MG63 (cell line): ENCODE results near the gene PSPN. TPM values are rescaled to one million over a fixed set of nuclear protein-coding genes. Genes with fewer than 3 reads are reported as not detected.
A peak's percentile ranks its signal among the peaks of the same experiment; 100 is the strongest.

Experiments
- DNase-seq: peaks from one replicate; pipeline ENCODE4 v3.0.0-alpha.2; 2020
- H3K27me3 ChIP-seq: fragments of 250-450 bp; sonication (Bioruptor Pico); 2 replicates; pipeline ENCODE4 v1.5.1; 2020; ENCODE audit warnings: mild to moderate bottlenecking, moderate library complexity
- H3K36me3 ChIP-seq: fragments of 250-450 bp; sonication (Bioruptor Pico); 2 replicates; pipeline ENCODE4 v1.5.1; 2020; ENCODE audit warnings: mild to moderate bottlenecking, moderate library complexity
- H3K4me3 ChIP-seq: fragments of 250-450 bp; sonication (Bioruptor Pico); 2 replicates; pipeline ENCODE4 v1.5.1; 2020; ENCODE audit warnings: mild to moderate bottlenecking, moderate library complexity
- H3K9me3 ChIP-seq: fragments of 250-450 bp; sonication (Bioruptor Pico); 2 replicates; pipeline ENCODE4 v1.5.1; 2020; ENCODE audit warnings: mild to moderate bottlenecking, moderate library complexity
- total RNA-seq: library from RNA; depleted of rRNA; stranded (reverse); fragments of >200 nt; shearing (Covaris generic); gene quantifications from 2 replicates; pipeline ENCODE4 v1.2.3, GENCODE V29; 2014; ENCODE audit warnings: low replicate concordance; rRNA removed

Gene PSPN
- 0.35 and 0.49 TPM in 2 replicates for total RNA-seq

- no peaks in the 10 kb centered on the region for H3K27me3 ChIP-seq
- no peak within 1 kb of the TSS for H3K4me3 ChIP-seq
- no peaks in the 10 kb centered on the region; the same call in 1 of the 2 replicates for H3K36me3 ChIP-seq
- no peaks in the 10 kb centered on the region for H3K9me3 ChIP-seq
- DNase-seq = no peak
Measured at GRCh38 chr19:6375411-6376010, at the start of gene PSPN. Gene PSPN, minus strand, starts transcription at chr19:6375933. Its CDS starts 84 bp downstream, at chr19:6375849.

GRCh38 chr19:6424939-6425731 lies 49.4 kb upstream of the PSPN start:
- H3K27me3 ChIP-seq = no peaks in the 10 kb centered on the region
- H3K4me3 ChIP-seq = peak overlapping the region; percentile 30; the same call in 1 of the 2 replicates
- 0 out of 2 replicates have a peak, but pooled peaks cover 3% of the 10 kb centered on the region for H3K9me3 ChIP-seq
- peaks cover 15% of the 10 kb centered on the region for H3K36me3 ChIP-seq
- DNase-seq = peak; percentile 98

GRCh38 chr19:6424195-6424938 lies 48.6 kb upstream of the PSPN start, which contains the start of gene KHSRP:
Gene KHSRP, minus strand, starts transcription at chr19:6424811. Its CDS starts 110 bp downstream, at chr19:6424701.
- Histone ChIP-seq H3K4me3 (peak within 1 kb of the TSS; percentile 68), H3K27me3 (no peaks in the 10 kb centered on the region), H3K9me3 (0 out of 2 replicates have a peak, but pooled peaks cover 3% of the 10 kb centered on the region), H3K36me3 (peaks cover 21% of the 10 kb centered on the region)
- DNase-seq = peak; percentile 13

GRCh38 chr19:6423499-6424194 lies 47.9 kb upstream of the PSPN start:
- peak overlapping the region; percentile 68 for H3K4me3 ChIP-seq
- peaks cover 21% of the 10 kb centered on the region for H3K36me3 ChIP-seq
- DNase-seq = peak; percentile 37
- 0 out of 2 replicates have a peak, but pooled peaks cover 3% of the 10 kb centered on the region for H3K9me3 ChIP-seq
- H3K27me3 ChIP-seq = no peaks in the 10 kb centered on the region

- Histone ChIP-seq H3K9me3 (0 out of 2 replicates have a peak, but pooled peaks cover 3% of the 10 kb centered on the region), H3K27me3 (no peaks in the 10 kb centered on the region), H3K4me3 (no peak overlapping the region), H3K36me3 (peaks cover 37% of the 10 kb centered on the region)
- no peak for DNase-seq
Measured at GRCh38 chr19:6421075-6422014, 45.6 kb upstream of the PSPN start.

- Histone ChIP-seq H3K4me3 (no peak overlapping the region), H3K27me3 (no peaks in the 10 kb centered on the region), H3K9me3 (no peaks in the 10 kb centered on the region), H3K36me3 (peaks cover 42% of the 10 kb centered on the region)
- DNase-seq = no peak
Measured at GRCh38 chr19:6418562-6418932, 42.8 kb upstream of the PSPN start.

GRCh38 chr19:6417713-6418561 lies 42.2 kb upstream of the PSPN start:
- no peak for DNase-seq

GRCh38 chr19:6416658-6417405 lies 41.1 kb upstream of the PSPN start:
- Histone ChIP-seq H3K4me3 (no peak overlapping the region), H3K36me3 (peaks cover 35% of the 10 kb centered on the region), H3K27me3 (no peaks in the 10 kb centered on the region), H3K9me3 (no peaks in the 10 kb centered on the region)
- no peak for DNase-seq

More at GRCh38 chr19:6417713-6418561, 42.2 kb upstream of the PSPN start:
- Histone ChIP-seq H3K36me3 (peaks cover 42% of the 10 kb centered on the region), H3K9me3 (no peaks in the 10 kb centered on the region), H3K4me3 (no peak overlapping the region), H3K27me3 (no peaks in the 10 kb centered on the region)

GRCh38 chr19:6415591-6416190 lies 40.0 kb upstream of the PSPN start:
- Histone ChIP-seq H3K4me3 (no peak overlapping the region), H3K9me3 (no peaks in the 10 kb centered on the region), H3K36me3 (peaks cover 31% of the 10 kb centered on the region), H3K27me3 (no peaks in the 10 kb centered on the region)
- no peak for DNase-seq

GRCh38 chr19:6414793-6415590 lies 39.3 kb upstream of the PSPN start:
- Histone ChIP-seq H3K9me3 (no peaks in the 10 kb centered on the region), H3K27me3 (no peaks in the 10 kb centered on the region), H3K36me3 (peaks cover 26% of the 10 kb centered on the region), H3K4me3 (no peak overlapping the region)
- no peak for DNase-seq

GRCh38 chr19:6413721-6414643 lies 38.2 kb upstream of the PSPN start:
- H3K36me3 ChIP-seq = peaks cover 21% of the 10 kb centered on the region
- H3K4me3 ChIP-seq = no peak overlapping the region
- DNase-seq = no peak
- H3K9me3 ChIP-seq = no peaks in the 10 kb centered on the region
- no peaks in the 10 kb centered on the region for H3K27me3 ChIP-seq

GRCh38 chr19:6413291-6413690 lies 37.6 kb upstream of the PSPN start:
- H3K36me3 ChIP-seq = peaks cover 19% of the 10 kb centered on the region
- no peak for DNase-seq
- H3K4me3 ChIP-seq = no peak overlapping the region
- H3K9me3 ChIP-seq = no peaks in the 10 kb centered on the region
- H3K27me3 ChIP-seq = no peaks in the 10 kb centered on the region
